HK-2 (cell line): Measurements from ENCODE around the gene KCNJ10.

ENCODE experiments used
- DNase-seq: peaks from one replicate; pipeline ENCODE4 v3.0.0-alpha.2; 2018; ENCODE audit not compliant: unreplicated experiment

KCNJ10 gene

DNA sequence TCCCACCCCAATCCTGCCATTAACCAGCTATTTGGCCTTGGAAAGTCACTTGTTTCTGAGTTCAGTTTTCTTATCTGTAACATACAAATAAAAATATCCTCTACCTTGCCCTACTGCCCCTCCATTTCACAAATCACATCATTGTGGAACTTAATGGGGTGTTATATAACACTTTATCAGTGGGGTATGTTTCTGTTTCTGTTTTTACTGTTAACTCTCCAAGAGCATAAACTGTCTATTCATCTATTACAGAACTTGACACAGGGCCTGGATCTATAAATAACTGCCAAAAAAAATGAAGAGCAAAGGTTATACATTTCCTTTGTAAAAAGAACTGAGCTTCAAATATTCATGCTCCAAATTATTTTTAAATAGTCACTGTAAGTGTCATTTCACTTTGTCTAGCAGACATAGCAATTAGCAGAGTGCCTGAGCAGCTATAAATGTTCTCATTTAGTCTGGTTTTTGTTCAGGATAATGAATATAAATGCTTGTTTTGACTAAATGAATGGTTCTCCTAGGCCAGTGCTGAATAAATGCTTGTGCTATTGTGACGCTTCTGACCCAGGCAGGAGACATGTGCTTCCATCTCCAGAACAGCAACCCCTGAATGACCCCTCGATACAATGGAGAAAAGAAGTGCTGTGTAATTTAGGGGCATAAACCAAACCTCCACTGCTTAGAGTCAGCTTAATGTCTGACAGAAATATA, 45.6 kb downstream of the KCNJ10 start:
- DNase-seq, result no peak

DNA sequence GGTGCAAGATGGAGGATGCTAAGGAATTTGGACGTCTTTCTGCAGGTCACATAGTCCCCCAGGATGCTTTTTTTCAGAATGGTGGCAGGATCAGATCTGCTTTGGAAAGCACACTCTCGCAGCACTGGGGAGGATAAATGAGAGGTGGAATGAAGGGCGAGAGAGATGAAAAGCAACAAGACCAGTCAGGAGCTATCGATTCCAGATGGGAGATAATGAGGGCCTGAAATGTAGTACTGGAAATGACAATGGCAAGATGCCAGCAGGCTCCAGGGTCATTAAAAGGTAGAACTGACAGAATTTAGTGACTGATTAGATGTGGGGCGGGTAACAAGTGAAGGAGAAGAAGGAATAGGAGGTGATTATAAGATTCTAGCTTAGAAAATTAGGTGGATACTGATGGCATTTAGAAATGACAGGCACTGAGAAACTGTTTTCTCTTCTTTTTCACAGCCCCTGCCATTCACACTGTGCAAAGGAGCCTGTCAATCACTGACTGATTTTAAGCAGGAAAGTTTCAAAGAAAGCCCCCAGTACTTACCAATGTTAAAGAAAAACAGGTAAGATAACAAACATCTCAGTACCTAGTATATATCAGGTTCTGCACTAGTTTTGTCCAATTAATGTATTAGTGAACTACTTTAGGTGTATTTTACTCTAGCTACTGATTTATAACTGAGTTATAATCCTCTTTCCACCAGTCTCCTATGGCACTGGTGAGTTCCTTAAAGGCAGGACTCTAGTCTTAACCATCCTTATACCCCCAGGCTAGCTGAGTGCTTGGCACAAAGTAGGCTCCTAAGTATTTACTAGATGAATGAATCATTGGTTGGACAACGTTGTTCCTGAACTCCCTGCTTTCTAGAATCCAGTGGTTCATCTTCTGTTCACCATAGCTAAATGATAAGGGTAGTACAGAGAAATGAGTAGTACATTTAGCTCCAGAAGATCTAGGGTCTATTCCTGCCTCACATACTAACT, 47.3 kb downstream of the KCNJ10 start:
- no peak for DNase-seq

DNA sequence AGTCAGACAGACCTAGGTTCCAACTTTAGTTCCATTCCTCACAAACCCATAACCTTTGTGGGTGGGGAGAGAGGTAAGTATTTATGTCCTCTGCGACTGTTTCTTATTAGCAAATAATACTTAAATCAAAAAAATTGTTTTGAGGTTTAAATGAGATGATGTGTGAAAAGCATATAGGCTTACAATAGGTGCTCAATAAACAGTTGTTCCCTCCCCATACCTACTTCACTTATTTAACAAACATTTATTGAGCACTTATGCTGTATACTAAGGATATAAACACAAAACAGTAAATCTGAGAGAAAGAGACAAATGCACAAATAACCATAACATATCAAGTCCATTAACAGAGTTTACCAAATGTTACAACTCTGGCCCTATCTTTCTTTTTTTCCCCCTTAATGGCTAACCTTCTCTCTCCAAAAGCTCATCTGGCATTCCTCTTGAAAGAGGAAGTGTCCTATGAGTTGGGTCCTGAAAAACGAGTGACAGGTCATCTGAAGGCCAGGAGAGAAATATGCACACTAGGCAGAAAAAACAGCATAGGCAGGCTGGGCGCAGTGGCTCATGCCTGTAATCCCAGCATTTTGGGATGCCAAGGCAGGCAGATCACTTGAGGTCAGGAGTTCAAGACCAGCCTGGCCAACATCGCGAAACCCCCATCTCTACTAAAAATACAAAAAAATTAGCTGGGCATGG, 48.4 kb downstream of the KCNJ10 start:
- no peak for DNase-seq

DNA sequence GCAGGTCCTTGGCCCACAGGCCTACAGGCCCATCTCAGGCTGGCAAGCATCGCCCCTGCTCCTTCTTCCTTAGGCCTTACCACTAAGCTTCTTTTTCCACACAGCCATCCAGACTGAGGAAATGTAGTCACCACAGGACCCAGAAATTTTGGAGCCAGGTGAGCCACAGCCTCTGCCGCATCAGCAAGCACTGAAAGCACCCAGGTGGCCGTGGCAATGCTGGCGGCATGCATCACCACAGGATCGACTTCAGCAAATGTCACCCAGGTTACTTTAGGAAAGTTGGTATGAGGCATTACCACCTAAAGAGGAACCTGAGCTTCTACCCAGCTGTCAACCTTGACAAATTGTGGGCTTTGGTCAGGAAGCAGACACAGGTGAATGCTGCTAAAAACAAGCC, 49.8 kb downstream of the KCNJ10 start:
- no peak for DNase-seq

DNA sequence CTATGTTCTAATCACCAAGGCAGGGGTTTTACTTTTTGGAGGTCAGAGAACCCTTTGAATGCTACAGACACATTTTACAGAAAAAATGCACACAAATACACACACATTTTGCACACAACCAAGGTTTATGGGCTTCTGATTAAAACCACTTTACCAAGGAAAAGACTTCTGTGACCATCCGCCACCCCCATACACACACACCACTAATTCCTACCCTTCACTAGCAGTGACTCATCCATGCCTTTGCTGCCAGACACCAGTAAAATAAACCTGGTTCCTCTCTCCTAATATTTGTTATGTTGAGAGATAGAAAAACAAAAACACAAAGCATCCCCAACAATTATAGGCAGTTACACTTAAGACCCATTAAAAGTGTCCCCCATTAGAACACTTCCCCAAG, 51.1 kb downstream of the KCNJ10 start:
- DNase-seq, result no peak

DNA sequence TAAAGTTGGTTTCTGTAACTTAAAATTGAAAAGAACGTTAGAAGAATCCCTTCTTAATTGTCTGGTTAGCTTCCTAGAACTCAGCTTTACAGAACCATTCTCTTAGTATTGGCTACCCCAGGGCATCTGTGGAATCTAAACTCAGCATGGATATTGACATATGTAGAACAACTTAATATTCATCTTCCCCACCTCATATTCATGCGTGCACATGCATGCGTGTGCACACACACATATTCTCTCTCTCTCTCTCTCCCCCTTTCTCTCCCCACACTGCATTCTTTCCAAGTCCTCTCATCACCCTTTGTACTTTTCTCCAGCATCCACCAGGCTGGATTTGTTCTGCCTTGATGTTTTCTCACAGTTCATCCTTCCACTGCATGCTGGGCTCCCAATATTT, 51.6 kb downstream of the KCNJ10 start:
- no peak for DNase-seq

DNA sequence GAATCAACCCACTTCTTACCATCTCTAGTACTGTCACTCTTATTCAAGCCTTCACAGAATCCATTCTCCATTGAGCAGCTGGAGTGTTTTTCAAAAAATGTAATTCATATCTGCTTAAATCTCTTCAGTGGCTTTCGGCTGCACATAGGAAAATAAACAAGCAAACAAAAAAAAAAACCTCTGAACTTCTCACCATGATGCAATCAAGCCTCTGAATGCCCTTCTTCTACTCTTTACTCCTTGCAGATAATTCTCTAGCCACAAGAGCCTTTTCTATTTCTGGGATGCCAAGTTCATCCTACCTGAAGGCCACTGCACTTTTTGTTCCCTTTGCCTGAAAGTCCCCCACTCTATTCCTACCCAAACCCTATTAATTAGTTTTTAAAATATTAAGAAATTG, 52.4 kb downstream of the KCNJ10 start:
- DNase-seq, result no peak

DNA sequence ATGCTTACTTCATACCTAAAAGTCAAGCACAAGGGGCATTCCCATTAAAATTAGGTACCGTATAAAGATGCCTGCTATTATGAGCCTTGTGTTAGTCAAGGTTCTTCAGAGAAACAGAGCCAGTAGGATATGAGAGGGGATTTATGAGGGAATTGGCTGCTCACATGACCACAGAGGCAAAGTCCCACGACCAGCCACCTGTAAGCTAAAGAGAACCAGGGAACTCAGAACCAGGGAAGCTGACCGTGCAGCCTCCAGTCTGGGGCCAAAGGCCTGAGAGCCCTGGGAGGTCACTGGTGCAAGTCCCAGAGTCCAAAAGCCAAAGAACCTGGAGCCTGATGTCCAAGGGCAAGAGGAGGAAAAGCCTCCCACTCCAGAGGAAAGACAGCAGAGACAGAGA, 58.2 kb downstream of the KCNJ10 start:
- no peak for DNase-seq

DNA sequence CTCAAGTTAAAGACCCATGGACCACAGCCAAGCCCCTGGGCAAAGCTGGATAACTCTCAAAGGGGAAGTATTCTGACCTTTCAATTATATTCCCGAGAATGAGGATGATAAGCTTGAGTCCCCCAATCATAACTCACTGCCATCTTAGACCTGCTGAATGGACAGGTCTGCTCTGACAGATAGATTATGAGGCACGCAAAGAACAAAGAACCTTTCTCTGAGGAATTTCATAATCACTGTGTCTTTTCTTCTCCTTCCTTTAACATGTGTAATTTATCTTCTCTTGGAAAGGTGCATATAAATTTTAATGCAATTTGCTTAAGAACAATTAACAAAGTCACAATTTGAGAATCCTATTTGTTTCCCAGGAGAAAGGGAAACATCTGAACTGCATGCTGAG, 60.2 kb downstream of the KCNJ10 start:
- DNase-seq, result no peak

DNA sequence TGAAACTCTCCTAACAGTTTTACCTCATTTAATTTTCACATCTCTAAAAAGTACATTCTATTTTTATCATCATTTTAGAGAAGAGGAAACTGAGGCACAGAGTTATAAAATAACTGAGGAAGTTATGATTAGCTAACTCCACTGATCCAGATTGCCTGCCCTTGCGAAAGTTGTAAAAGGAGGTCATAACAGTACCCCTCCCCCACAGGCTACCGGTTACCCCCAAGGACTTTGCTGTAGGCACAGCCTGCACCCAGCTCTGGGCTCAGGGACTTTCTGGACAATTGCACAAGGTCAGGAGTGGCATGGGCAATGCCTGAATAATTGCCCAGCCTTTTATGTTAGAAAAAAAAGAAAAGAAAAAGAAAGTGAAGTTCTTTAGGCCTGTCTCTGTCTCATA, 60.9 kb downstream of the KCNJ10 start:
- DNase-seq, result no peak

DNA sequence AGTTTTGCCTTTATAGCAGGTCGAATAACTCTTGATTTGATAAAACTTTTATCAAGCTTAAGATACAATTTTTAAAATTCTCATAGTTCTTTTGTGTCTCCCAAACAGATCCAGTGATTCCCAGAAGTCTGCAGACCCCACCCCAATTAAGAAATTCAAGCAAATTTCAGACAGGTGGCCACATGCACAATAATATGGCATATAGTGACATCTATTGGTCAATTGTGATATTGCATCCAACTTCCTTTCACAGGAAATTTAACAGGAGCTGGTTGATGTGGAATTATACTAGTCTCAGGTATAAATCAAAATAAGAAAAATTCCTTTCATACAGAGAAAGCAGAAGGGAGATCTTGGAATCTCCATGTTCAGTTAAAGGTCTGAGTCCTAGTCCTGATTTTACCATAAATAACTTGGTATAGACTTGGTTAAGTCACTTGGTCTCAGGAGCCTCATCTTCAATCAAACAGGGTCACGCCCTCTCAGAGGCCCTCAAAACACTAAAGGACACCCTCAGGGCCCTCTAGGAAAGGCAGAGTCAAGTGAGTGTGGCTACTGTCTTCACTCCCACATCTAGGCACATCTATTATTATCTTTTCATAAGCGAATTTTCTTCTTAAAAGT, 62.3 kb downstream of the KCNJ10 start:
- no peak for DNase-seq

DNA sequence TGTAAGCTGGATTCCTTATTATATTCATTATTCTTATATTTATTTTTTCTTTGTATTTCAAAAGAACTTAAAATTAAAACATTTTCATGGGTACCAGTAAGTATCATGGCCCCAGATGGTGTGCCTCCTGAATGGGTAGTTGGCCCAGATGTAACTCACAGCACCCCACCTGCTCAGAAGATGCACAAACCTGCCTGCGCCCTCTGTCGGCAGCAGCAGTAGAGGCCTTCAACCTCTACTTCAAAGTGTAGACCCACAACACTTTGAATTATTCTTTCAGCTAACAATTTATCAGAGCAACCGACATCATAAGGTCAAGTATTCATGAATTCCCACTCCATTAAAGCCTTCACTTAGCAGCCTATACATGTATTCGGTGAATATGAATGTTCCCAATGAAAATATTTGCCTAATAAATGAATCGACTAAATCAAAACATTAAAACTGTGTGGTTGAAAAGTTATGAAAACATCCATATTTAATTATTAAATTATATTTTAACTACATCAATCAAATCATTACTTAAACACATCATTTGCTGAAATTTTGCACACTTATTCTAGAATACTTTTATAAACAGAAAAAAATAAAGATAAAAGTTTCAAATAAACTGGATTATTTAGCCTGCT, 63.5 kb downstream of the KCNJ10 start:
- peak; percentile 63 for DNase-seq

DNA sequence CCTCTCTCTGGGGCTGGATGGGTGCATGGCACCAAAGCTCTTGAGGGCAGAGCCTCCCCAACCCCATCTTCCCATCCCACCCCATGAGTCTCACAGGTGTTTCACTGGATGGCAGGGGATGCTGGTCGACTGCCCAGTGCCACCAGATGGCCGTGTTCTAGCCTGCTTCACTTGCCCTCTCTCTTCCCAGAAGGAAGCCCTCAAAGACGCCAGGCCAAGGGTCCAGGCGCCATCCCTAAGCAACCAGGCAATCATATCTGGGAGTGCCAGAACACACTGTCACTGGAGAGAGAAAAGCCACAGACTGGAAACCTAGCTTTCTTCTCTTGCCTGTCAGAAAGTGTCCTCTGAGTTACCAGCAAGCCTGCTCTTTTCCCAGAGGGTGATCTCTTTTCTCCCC, 64.9 kb downstream of the KCNJ10 start:
- no peak for DNase-seq

DNA sequence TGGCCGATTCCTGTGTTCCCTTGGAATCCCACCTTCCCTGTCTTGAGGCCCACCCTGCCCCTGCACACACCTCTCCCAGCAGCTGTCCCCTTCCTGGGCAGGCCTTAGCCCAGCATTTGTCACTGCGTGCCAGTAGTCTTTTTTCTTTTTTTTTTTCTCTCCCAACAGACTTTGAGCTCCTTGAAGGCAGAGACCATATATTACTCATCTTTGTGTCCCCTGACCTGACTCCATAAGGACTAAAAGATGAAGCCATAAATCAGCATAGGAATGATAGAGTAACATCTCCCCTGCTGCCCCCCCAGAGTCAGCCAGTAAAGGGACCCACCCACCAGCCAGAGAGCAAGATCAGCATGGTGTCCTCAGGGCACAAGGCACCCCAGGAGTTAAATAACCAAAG, 65.5 kb downstream of the KCNJ10 start:
- no peak for DNase-seq

DNA sequence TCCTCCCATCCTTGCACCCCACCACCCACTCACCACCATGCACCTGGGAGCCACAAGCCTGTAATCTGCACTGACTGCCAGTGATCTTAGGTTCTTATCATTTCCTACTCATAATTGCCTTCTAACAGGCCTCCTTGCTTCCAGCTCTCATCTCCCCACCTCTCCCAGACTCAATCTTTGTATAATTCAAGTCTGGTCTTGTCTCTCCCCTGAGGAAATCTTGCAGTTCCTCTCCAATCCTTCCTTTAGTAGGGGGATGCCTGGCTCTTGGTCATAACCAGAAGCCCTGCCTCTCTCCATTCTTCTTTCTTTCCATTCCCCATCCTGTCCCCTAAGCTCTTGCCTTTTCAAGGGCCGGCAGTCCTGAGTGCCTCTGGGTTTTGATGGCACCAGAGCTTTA, 66.0 kb downstream of the KCNJ10 start:
- DNase-seq, result no peak

DNA sequence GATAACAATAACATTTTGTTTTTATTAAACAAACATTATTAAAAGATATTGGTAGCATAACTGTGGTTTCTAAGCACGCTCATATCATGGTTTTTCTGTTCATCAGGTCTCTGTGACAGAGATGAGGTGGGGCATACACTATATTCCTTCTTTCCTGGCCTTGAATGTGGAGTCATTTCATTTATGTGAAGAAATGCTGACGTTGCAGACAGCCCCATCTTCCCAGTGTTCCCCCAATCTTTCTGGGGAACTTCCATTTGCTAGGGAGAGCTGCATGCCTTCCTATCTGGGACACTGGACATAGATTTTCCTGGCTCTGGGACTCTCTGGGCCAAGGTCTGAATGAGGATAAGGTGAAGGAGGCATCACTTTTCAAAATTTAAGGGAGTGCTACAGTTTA, 68.5 kb downstream of the KCNJ10 start:
- DNase-seq, result no peak

DNA sequence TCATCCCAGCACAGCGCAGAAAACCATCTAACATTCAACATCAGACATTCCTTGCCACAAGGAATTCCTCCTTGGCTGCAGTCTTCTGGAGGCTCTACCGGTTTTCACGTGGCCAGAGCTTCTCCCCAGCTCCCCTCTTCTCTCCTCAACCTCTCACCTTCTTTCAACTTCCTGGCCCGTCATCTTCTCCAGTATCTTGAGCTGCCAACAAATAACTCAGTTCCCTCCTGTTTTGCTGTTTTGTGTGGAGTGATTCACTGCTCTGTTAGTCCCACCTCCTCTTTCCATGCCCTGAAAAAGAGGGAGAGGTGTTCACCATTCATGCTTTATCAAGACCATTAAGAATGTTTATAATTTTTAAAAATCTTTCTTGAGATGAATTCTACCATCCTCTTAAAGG, 70.8 kb downstream of the KCNJ10 start:
- DNase-seq, result no peak

DNA sequence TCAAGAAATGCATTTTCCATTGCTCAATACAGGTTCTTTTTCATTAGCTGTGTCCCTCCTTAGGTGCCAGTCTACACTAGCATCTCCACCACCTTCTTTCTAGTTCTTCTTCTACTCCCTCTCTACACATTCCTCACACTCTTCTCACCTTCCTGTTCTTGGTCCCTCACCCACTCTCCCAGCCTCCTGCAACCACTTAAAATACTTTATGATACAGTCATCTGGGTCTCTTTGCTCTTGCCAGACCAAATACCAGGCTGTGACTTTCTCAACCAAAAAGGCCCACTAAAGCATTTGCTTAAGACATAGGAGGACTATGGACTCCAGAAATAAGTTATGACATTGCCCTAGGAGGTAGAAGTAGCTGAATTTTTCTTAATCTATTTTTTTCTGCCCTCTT, 73.3 kb downstream of the KCNJ10 start:
- DNase-seq, result peak; percentile 50

DNA sequence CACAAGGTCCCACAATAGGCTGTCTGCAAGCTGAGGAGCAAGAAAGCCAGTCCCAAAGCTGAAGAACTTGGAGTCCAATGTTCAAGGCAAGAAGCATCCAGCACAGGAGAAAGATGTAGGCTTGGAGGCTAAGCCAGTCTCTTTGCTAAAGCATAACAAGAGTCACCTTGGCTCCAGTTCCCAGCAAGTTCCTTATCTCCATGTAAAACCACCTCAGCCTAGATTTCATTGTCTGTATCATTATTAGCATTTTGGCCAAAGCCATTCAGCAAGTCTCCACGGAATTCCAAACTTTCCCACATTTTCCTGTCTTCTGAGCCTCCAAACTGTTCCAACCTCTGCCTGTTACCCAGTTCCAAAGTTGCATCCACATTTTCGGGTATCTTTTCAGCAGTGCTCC, 75.1 kb downstream of the KCNJ10 start:
- no peak for DNase-seq

DNA sequence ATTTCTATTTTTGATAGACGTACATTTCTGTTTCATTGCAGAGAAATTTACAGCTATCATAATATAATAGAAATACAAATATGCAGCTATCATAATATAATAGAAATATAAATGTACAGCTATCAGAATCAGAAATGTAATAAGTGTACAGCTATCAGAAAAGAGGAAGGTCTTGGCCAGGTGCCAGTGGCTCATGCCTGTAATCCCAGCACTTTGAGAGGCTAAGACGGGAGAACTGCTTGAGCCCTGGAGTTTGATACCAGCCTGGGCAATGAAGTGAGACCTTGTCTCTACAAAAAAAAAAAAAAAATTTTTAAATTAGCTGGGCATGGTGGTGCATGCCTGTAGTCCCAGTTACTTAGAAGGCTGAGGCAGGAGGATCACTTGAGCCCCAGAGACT, 76.0 kb downstream of the KCNJ10 start:
- DNase-seq, result no peak

DNA sequence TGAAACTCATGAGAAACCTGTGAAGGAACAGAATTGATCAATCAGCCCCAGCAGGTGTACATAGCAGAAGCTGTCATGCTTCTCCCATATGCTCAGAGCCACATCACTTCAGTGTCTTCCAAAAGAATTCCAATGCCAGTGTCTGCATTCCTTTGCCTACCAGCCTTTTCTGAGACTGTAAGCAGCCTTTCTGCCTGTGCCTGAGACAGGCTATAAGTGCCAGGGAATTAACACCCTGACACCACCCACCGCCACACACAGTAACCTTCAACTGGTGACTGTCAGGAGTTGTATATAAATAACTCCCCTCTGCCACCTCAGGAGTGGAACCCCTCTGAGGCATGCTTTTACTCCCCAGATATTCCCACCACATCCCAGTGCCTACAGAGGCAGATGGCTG, 77.8 kb downstream of the KCNJ10 start:
- DNase-seq, result no peak

DNA sequence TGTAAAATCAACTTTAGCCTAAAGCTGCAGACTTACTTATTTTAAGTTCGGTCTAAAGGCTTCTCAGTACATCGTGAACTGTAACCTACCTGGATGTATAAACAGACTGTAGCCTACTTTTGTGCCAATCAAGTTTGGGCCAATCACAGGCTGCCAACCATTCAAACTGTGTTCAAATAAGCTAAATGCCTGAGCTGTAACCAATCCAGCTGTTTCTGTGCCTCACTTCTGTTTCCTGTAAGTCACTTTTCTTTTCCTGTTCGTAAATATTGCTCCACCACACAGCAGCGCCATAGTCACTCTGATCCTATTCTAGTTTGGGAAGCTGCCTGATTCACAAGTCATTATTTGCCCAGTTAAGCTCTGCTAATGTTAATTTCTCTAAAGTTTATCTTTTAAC, 78.4 kb downstream of the KCNJ10 start:
- no peak for DNase-seq
